ENCODE data around the gene SIMC1.

The SIMC1 gene

DNA sequence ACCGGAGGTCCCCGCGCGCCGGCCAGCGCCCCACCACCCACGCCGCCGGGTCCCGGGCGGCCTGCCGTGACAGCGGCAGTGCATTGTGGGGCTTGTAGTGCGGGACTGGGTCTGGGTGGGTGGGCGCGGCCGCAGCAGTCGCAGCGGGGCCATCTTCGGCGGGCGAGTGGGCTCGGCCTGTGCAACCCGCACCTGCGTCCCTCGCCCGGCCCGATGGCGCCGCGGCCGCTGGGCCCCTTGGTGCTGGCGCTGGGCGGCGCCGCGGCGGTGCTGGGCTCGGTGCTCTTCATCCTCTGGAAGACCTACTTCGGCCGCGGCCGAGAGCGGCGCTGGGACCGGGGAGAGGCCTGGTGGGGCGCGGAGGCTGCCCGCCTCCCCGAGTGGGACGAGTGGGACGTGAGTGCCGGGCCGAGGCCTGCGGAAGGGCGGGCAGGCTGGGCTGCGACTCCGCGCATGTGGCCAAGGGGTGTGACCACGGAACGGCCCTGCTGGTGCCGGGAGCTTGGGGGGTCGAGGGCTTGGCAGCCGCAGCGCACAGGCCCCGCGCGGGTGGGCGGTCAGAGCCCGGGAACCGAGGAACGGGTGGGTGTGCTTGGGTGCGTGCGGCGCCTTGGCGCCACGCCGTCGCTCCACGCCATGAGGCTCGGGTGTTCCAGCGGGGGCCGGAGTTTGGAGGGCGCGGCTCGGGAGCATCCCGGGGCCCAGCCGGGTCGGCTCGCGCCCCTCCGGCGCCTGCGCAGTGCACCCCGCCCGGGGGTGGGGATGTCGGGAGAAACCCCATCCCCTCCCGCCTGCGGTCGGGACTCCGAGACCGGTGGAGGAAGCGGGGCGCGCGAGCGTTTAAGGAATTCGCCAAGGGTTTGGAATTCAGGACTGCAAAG, 127.4 kb downstream of the SIMC1 start, which contains the start of gene ARL10:
ARL10 (plus strand) TSS at position 137 of the 881 bp plus-strand sequence; CDS start at position 214, 77 bp downstream.
- peak; percentile 49 for DNase-seq

DNA sequence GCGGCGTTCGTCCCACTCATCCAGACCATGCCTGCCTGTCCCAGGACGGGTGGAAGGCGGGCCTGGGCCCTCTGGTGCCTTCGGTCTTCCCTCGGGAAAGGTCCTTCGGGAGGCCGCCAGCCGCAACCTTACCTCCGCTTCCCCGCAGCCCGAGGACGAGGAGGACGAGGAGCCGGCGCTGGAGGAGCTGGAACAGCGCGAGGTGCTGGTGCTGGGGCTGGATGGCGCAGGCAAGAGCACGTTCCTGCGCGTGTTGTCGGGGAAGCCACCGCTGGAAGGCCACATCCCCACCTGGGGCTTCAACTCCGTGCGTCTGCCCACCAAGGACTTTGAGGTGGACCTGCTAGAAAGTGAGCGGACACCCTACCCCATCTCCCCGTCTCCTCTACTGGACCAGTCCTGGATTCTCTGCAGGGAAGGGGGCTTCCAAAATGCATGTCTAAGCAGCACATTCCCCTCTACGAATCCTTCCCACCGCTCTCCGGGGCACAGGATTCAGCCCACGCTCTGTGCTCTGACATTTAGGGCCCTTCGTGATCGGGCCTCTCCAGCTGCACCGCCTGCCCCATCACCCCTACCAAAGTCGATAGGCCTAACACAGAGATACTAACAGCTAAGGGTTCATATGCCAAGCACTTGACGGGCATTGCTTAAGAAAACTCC, 128.1 kb downstream of the SIMC1 start:
- DNase-seq, result no peak

GRCh38 chr5:176368726-176369125, 130.5 kb downstream of the SIMC1 start:
- no peak for DNase-seq

DNA sequence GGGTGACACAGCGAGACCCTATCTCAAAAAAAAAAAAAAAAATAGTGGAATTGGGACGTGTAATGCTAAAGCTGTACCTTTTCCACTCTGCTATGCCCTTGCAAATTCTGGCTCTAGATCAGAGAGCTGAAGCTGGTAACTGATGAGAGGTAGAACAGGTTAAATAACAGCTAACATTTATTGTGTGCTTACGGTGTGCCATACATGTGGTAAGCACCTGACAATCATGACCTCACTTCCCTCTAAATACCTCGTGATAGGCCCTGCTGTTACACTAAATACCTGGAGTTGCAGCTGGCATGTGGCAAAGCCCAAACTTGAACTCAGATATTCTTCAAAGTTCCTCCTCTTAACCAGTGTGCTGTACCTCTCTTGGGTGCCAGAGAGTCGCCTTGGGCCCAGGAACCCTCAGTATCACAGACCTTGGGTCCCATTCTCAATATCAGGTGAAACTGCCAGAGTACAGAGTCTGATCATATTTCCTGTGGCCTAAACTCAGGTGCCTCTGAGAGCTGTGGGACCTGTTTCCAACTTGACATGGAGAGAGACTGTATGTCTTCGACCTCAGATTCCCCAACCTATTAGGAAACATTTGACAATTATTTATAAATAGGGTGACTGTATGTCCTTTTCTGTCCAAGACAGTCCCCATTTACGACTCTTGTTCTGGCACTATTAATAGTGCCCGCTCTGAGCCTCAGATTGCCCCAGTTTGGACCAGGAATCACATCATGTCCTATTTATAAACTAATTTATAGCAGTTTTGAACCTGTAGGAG, 131.9 kb downstream of the SIMC1 start:
- DNase-seq, result no peak

DNA sequence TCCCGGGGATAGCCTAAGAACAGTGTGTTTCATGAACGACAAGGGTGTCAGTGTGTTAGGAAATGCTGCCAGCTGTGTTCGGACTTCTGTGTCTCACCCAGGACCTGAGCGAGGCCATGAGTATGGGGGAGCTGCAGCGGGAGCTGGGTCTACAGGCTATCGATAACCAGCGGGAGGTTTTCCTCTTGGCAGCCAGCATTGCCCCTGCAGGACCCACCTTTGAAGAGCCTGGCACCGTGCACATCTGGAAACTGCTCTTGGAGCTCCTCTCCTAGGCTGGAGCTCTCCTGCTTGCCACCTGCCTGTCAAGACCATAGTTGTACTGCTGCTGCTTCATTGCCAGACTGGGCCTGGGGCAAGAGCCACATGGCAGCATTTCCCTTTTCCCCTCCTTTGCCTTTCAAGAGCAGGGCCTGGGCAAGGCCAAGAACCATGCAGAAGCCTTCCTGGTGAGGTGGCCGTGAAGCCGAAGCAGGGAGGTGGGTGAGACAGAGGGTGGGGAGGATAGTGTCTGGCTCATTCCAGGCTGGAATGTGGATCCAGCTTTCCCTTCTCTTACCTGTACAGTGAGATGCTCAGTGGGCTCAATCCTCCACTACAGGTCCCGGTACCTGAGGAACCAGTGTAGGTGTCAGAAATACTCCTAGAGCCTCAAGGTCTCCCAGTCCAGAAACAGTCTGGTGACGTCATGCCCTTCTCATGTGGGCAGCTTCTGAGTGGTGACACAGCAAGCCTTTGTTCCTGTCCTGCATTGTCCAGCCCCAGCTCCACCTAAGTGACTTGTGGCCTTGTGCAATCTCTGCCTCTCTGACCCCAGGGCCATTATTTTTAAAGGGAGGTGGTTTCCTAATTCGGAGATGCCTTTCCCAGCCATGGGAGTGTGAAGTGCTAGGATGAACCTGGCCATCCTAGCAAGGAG, 133.7 kb downstream of the SIMC1 start:
- DNase-seq, result no peak

GRCh38 chr5:176373100-176373818, 135.0 kb downstream of the SIMC1 start:
- DNase-seq, result peak; percentile 75

DNA sequence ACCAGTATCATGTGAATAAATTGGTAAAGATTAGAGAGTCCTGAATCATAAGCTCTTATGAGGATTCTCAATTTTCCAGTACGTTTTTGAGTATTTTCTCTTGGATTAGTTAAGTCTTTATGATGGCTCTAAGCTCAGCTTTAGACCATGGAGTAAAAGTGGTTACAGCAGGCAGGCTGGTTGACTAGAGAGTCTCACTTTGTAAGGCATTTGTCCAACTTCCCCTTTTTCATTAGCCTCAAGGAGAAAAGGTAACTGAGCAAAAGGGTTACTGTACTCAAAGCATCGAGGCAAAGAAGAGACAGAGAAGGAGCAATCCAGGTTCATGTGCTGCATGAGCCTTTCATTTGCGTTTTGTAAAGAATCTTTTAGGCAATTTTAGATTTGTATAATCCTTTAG, 141.7 kb downstream of the SIMC1 start:
- peak; percentile 69 for DNase-seq

GRCh38 chr5:176381423-176381822, 143.2 kb downstream of the SIMC1 start:
- DNase-seq, result no peak

DNA sequence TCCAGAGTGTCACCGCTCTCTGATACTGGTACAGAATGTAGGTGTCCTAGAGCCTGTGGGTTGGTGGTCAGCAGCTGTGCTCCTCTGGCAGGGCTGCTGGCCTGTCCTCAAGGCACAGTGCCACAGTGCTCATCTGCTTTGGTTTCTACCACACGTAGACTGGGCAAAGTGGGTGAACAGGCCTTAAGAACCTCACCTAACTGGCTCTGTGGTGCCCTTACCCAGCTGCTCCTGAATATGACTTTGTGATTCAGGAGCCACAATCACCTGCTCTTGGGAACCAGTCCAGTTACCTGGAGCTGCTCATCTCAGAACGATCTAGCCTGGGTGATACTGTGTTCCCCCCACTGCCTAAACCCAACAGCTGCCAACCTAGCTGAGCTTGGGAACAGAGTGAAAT, 143.8 kb downstream of the SIMC1 start:
- DNase-seq, result no peak

DNA sequence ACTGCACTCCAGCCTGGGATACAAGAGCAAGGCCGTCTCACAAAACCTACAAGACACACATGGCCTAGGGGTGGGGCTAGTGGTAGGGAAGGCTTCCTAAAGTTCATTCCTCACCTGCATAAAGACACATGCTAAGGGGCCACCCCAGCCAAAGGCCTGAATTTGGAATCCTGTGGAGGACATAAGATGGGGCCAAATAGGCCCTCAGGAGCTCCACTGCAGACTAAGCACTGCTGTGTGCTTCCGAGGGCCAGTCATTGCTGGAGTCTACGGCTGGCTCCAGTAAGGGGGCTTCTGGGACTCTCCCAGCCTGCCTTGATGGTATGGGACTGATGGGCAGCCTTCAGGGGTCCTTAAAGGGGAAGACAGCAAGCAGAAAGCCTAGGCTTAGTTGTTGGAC, 144.5 kb downstream of the SIMC1 start:
- no peak for DNase-seq

- no peak for DNase-seq
Measured at GRCh38 chr5:176383248-176383905, 145.2 kb downstream of the SIMC1 start.

DNA sequence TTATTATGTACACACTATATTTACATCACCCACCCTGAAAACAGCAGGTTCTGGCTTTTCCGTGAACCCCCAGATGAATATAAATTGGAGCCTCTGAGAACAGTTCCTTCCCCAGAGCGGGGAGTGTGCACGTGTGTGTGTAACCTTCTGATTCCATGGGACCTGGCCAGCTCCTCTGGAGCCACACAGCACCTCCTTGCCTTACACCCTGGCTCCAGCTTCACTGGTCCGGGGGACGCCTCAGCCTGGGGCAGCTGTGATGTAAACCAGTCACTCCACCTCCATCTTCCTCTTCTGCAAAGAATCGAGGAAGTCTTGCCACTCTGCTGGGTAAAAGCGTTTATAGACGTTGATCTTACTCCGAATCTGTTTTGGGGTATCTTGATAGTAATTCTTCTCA, 145.7 kb downstream of the SIMC1 start:
- no peak for DNase-seq

- no peak for DNase-seq
Measured at GRCh38 chr5:176384366-176384930, 146.2 kb downstream of the SIMC1 start.

- no peak for DNase-seq
Measured at GRCh38 chr5:176384991-176385390, 146.8 kb downstream of the SIMC1 start.

- no peak for DNase-seq
Measured at GRCh38 chr5:176386491-176386890, 148.3 kb downstream of the SIMC1 start.

DNA sequence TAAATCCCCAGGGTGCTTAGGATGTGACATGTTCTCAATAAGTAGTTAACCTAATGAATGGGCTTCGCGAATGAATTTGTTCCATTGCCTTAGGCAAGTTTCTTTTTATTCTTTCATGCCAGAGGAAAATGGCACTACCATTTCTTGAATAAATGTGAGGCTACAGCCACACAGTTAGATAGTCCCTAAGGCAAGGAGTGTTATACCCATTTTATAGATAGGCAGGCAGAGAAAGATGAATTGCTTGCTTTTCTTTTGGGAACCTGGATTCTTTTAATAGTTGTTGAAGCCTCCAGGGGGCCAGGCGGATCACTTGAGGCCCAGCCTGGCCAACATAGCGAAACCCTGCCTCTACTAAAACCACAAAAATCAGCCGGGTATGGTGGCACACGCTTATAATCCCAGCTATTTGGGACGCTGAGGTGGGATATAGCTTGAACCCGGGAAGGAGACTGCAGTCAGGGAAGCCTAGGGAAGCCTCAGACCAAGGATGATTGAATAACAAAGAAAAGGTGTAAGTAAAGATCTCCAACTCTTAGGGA, 149.2 kb downstream of the SIMC1 start:
- peak; percentile 65 for DNase-seq

DNA sequence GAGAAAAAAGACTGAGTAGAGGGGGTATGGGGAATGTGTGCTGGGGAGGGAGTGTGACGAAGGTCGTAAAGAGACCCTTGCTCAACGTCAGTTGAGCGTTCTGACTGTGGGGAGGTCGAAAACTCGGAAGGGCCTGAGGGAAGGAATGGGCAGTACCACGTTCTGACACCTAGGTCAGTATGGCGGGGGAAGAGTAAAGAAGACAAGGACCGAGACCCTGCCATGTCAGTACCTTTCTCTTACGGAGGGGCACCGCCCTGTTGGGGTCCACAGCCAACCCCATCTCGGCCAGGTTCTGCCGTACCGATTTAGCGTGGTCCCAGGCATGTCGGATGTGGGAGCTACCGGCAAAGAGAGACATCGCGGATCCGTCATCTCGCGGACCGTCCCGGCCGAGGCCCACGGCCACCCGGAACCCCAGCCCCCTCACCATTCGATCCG, 149.8 kb downstream of the SIMC1 start:
- DNase-seq, result peak; percentile 72

DNA sequence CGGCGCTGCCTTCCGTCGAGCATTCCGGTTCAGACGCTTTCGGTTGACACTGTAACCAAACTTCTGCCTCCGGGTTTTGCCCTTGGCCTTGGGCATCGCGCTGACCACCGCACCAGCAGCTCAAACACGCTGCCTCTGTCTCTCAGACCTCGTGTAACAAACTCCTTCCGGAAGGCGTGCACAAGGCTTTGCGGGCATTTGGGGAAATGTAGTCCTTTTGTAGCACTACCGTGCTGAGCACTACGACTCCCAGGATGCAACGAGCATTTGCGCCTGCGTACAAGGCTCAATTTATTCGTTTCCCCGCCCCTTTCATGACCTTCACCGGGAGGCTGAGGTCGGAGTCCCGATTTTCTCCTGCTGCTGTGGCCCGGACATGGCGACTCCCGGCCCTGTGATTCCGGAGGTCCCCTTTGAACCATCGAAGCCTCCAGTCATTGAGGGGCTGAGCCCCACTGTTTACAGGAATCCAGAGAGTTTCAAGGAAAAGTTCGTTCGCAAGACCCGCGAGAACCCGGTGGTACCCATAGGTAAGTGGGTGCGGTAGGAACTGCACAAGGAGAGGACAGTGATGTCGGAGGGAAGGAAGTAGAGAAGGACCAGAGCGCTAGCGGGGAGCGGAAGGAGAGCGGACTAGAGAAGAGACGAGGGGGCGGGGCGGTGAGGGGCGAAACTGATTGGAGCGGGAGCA, 150.4 kb downstream of the SIMC1 start, which contains the start of the genes HIGD2A and NOP16:
HIGD2A (plus strand) TSS at position 308 of the 691 bp plus-strand sequence; CDS start at position 377, 69 bp downstream.
NOP16 (minus strand) TSS at position 155 of the 691 bp plus-strand sequence; CDS start at position 96, 59 bp downstream.
- peak; percentile 100 for DNase-seq

Data from hematopoietic multipotent progenitor cell treated with erythropoietin and hydrocortisone succinate and interleukin-3 and kit ligand, for 4 days (in vitro differentiated cells).